ENCODE data around the gene TEAD1.

Gene TEAD1

DNA sequence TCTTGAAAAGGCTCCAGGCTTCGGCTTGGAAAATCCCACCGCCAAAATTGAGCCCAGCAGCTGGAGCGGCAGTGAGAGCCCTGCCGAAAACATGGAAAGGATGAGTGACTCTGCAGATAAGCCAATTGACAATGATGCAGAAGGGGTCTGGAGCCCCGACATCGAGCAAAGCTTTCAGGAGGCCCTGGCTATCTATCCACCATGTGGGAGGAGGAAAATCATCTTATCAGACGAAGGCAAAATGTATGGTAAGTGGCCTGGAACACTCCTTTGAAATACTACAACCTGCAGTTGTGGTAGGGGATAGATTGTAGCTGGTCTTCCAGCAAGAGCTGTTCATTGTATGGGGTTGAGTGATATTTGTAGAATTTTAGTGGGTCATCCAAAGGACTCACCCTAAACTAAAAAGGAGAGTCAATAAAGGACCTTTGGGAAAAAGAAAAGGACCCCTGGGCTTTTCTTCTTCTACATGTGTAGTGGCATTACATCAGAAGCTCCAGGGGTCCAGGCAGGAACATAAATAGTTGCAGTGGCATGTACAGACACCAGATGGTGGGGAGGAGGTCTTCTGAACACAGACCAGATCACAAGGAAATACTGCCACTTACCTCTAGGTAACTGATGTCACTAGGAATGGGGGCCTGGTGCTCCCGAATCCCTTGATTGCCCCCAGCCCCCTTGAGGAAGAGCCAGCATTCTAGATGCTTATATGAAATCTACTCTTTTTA lies 90.1 kb downstream of the TEAD1 start:
- DNase-seq (ENCODE audit: low read depth), result no peak

DNA sequence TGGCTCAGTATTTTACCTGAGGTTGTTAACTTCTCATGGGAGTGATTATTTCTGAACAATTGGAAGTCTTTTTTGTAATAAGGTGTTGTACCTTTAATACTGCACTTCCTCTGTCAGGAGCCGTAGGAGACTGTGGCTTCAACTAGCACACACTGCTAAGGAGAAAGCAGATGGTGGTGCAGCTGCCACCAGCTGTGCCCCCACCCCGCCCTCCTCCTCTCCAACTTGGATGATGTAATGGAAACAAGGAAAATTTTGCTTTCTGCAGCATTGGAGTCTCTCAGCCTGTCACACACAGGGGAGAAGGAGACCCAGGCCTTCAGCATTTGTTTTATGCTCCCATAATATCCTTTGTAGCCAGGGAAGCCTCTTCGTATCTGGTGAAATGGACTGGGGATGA lies 91.2 kb downstream of the TEAD1 start:
- no peak for DNase-seq (ENCODE audit: low read depth)

DNA sequence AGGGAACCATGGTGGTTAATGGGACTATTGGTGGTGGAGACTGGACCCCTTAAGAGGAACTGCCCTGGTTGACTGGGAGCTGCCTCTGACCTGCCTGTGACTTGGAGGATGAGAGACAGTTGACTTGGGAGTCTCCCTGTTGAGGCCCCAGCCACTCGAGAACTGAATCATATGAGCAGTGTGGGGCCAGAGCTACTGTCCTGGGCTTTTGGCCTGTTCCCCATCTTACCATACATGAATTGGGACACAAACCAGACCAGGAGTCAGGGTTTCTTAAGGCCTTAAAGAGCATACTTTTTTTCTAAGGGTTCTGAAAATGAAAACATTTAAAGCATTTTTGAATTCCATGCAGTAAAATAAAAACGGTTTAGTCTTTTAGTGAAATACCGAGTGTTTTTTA lies 92.8 kb downstream of the TEAD1 start:
- no peak for DNase-seq (ENCODE audit: low read depth)

DNA sequence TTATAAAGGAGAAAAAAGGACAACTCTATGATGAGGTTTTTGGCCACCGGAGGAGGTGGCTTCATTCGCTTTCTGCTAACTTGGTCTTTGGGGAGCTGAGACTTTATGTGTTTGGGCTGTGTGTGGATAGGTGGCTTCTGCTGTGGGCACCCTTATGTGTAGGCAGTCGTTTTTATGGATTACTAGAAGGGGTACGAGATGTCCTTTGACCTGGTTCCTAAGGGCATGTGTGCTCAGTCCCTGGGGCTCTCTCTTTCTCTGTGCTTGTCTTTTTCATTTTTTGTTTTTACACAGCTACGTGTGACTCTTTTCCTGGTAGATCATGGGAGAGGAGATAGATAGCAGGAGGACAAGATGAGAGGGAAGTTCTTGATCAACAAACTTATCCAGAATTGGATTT lies 93.4 kb downstream of the TEAD1 start:
- no peak for DNase-seq (ENCODE audit: low read depth)

DNA sequence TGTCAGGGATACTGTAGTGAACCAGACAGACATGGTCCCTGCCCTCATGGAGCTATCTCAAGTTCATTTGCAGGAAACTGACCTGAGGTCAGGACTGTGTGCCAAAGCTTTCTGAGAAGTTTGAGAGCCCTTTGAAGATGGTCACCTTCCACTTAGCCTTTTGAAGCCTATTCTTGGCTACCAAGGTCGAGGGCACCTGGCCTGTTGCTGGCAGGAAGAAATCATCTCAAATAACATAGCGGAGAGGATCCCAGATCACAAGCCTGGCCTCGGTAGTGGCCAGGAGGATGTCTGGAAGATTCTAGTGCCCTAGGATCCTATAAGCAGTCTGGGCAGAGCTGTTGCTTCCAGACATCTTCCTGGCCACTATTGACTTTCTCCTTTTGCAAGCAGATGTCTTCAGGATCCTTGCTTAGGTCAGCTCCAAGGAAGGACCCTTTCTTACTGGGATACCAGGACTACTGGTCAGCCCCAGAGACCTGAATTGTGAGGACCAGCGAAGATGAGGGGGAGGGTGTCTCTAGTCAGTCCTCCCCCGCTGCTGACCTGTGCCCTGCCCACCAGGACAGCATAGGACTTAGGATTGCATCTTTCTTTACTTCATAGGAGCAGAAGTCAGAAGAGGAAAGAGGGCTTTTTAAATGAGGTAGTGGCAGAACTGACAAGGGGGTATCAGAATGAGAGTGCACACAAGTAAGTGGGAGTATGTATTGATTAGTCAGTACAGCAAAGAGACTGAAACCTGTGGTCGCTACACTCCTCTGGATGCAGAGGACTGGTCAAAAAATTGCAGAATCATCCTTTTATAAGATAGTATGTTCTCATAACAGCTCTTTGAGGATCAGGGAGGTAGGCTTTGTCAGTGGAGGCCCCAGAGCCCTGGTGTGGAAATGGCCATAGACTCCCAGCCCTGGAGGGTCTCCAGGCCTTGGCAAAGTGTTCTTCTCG lies 94.8 kb downstream of the TEAD1 start:
- DNase-seq (ENCODE audit: low read depth), result no peak

DNA sequence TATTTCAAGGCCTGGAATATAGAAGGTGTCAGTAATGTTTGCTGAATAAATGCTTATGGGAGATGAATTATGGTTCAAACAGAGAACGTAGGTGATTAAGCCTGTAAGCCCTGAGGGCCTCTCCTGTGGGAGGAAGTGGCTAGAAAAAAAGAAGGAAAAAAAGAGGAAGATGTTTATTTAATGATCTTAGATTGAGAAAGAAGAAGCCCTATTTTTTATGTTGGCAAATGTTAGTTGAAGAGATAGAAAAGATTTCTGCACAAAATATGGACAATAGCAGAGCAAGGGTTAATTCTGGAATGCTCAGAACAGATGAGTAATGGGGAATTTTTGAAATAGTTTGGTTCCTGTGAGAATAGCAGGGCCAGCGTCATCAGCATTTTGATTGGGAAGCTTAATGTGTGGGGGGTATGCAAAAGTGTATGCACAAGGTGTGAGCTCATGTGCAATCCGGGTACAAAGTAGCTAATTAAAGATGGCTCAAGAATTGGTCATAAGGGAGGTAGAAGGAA lies 95.7 kb downstream of the TEAD1 start:
- peak; percentile 72 for DNase-seq (ENCODE audit: low read depth)

DNA sequence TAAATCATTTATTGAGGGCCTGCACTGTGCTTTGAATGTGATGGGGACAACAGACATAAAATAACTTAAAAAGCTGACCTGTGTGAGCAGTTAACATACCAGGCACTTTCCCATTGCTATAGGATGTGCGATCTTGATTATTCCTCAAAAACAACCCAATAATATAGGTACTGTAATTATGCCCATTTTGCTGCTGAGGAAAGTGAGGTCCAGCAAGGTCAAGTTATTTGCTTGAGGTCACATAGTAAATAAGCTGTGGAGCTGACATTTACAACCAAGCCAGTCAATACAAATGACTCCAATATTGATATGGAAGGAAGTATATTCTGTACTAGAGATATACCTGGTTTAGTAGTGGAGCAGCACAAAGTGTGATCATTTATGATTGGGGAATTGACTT lies 96.2 kb downstream of the TEAD1 start:
- no peak for DNase-seq (ENCODE audit: low read depth)

DNA sequence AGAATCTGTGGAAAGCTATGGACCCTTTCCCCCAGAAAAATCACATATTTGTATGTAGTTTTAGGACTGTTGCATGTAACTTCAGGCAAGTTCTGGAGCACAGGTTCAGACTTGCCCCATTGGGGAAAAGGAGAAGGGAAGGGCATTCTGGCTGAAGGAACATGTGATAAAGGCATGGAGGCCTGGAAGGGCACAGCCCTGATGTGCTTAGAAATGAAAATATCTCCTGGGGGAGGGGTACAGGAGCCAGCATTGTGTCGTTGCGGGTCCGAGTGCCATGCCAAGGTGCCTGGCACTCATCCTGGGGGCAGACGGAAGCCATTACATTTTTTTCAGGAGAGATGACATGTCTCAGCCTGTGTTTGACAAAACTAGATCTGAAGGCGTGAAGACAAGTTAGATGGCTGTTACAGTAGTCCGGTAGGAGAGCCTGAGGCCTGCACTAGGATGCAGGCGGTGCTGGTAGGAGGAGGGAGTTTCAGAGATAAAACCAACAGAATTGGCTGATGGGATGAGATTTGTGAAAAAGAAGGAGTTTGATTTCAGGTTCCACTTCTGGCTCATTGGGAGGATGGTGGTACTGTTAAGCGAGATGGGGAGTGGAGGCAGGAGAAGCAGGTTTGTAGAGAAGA lies 96.9 kb downstream of the TEAD1 start:
- DNase-seq (ENCODE audit: low read depth), result no peak

DNA sequence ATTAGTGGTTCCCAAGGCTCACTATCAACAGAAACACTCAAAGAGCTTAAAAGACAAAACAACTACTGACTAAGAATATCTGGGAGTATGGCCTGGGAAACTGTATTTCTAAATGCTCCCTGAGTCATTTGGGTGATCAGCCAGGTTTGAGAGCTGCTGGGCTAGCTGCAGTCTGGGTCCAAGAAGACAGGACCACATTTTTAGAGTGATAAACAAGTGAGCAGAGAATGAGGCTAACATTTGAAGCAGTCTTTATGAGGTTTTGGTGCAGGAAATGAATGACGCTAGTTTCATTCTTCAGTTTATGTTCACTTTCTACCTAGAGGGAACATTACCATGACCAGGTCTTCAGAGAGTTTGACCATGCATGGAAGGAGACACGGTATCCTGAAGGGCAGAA lies 97.7 kb downstream of the TEAD1 start:
- DNase-seq (ENCODE audit: low read depth), result peak; percentile 67

DNA sequence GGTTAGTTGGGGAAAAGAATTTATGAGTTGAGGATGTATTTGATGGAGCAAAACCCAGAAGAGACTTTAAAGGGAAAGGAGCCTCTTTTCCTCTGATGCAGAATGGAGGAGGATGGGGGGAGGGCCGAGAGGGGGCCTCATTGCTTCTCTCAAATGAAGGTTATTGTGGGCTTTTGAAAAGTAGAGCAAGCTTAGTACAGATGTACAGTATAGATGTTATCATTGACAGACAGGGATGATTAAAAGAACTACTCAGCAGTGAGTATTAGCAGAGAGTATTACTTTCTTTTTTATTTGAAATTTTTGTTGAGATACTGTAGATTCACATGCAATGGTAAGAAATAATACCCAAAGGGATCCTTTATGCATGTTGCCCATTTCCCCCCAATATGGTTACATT lies 98.1 kb downstream of the TEAD1 start:
- DNase-seq (ENCODE audit: low read depth), result no peak

DNA sequence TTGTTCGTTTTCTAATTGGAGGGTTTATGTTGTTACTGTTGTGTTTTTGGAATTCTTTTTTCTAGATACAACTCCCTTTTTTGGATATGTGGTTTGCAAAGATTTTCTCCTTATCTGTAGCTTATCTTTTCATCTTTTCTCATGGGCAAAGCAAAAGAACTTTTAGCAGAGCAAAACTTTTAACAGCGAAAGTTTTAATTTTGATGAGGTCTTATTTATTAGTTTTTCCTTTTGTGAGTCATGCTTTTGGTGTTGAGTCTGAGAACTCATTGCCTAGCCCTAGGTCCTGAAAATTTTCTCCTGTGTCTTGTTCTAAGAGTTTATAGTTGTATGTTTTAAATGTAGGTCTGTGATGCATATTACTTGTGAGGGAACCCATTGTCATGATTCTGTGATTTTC lies 99.4 kb downstream of the TEAD1 start:
- no peak for DNase-seq (ENCODE audit: low read depth)

DNA sequence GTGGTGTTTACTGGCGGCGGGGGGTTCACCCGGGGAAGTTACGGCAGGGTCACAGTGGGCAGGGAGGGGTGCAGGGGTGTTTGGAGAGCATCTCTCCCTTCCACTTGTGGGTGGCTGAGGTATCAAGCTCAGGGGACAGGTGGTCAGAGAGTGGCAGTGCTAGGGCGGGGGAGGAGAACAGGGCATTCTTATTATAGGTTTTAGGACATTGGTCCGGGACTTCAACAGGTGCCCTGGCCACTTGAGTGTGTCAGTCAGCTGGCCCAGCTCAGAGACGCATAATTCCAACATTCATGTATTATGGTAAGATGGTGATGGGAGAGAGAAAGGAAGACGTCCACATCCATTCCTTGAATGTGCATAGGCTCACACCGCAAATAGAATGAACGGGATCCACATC lies 101.7 kb downstream of the TEAD1 start:
- no peak for DNase-seq (ENCODE audit: low read depth)

DNA sequence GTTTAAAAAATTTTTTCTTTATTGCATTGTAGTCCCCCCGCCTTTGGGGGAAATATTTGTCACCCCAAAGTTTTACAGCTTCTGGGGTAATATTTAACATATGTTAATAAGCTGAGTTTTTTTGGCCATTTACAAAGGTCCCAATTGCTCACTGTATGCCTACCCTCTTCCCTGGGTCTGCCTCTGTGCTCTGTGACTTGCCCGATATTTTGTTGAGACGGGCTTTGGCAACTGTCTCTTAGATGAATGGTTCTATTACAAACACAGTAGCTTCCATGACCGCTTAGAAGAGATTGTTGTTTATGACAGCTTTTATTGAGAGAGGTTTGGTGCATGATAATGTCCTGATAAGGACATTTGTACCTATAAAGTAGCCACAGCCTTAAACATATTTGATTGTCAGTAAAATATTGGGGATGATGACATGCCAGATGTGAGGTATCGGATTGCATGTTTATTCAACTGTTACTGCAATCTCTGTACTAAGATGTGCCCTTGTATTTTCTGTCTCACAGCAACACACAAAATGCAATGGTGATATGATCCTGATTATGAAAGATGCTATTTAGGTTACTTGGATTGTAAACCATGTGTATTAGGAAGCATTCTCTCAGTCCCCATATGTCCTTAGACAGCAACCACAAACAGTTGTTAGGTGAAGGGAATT lies 103.1 kb downstream of the TEAD1 start:
- DNase-seq (ENCODE audit: low read depth), result peak; percentile 57

DNA sequence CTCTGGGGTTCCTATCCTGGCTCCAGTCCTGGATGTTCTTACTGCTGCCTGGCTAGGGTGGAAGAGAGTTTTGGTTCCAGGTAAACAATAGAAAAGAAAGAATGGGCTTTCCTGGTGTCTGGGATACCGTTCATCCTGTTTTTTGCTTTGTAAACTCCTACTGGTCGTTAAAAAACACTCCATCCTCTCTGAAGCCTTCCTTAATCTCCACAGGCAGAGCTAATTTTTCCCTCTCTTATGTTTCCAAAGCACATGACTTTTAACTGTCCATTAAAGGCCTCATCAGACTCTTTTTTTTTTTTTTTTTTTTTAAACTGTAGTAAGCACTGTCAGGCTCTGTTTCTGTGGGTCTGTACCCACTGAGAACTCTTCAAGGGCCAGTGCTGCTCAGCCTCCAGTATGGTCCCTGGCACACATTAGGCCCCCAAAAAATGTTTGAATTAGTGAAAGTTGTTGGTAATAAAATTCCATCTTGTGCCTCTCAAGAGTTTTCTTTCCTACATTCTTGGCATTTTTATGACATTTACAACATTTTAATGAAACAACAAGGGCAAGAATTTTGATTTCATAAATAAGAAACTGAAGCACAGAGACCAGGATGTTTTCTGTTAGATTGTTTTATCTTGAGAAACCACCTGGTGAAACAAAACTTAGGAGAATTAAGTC lies 104.2 kb downstream of the TEAD1 start:
- no peak for DNase-seq (ENCODE audit: low read depth)

DNA sequence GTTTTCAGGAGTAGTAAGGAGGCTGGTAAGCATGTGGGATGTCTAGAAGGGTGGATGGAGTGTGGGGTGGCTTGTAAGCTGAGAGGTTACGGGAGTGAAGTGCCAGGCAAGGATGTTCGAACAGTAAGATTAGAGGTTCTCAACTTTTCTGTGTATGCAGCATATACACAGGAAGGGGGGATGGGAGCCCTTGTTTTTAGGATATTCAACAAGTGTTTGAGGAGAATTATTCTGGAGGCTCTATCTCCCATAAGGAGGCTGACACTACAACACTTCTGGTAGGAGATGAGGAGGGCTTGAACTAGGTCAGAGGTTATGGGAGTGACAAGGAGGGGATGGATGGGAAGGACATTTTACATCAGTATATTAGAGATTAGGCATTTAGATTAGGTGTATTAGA lies 109.5 kb downstream of the TEAD1 start:
- DNase-seq (ENCODE audit: low read depth), result no peak

DNA sequence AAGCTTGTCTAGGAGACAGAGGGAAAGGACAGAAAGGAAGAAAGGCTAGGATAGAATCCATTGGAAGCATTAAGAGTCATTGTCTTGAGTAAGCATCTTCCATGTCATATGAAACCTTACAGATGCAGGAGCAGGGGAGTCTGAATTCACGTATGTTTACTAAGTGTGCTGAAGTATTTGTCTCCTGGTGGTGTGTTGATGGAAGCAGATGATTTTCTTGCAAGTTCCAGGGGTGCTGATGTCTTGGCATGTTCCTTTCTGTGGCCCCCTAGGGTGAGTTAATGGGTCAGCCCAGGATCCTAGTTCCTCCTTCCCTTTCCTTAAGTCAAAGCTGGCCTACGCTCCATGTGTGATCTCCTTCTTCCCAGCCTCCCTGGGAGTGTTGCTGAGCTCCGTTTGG lies 110.2 kb downstream of the TEAD1 start:
- no peak for DNase-seq (ENCODE audit: low read depth)

DNA sequence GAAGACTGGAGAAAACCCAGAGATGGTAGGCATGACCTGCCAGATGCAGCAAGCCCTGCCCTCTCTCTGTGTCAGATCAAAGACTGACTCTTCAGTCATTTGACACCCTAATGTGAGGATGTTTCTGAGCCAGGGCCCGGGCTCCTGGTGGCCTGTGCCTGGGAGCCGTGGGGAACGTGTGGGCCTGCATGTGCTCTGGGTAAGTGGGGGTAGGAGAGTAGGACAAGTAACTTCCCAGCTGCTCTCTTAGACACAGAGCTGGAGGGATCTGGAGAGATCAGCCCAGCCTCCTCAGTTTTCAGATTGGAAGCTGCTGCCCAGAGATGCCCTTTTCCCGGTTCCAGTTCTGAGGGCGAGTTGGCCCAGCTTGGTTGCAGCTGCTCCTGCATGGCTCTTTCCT lies 110.8 kb downstream of the TEAD1 start:
- no peak for DNase-seq (ENCODE audit: low read depth)

DNA sequence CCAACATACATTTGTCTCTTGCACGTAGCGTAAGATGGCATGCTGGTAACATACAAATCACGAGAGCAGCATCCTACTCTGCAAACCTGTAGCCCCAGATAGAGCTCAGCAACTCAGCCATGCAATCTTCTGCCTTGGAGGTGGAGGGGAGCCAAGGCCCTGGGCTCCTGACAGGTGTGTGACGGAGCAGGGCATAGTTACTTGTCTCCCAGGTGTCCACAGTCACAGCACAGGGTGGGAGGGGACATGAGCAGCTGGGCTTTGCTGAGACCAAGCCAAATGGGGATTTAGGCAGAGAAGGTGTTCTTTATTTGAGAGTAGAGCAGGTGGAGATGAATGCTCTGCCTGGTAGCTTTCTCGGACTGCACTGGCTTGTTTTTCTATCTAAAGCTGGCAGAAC lies 111.7 kb downstream of the TEAD1 start:
- DNase-seq (ENCODE audit: low read depth), result no peak

DNA sequence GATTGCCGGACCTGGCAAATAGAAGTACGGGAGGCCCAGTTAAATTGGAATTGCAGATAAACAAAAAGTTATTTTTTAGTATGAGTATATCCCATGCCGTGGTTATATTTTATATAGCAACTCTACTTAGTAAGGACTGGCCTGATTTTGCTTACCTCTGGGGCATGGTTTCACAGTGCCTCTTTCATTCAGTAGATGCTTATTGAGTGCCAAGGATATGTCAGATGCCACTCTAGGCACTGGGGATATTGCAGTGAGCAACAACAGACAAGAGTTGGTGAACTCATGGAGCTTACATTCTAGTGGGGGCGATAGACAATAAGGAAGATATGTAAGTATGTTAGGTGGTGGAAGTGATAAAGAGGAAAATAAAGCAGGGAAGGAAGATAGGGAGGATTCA lies 112.2 kb downstream of the TEAD1 start:
- DNase-seq (ENCODE audit: low read depth), result no peak

DNA sequence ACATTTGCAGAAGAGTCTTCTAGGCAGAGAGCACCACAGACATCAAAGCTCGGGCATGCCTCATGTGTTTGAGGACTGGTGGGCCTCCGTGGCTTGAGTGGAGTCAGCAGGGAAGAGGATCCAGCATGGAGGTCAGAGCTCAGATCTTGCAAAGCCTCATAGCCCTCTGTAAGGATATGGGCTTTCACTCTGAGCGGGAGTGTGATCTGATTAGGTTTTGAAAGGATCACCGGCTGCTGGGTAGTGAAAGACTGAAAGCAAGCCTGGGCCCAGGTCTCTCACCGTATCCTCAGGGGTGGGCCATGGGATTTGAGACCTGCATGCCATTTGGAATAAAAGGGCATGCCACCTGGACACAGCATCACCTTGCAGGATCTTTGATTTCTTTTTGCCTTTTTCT lies 112.7 kb downstream of the TEAD1 start:
- no peak for DNase-seq (ENCODE audit: low read depth)

DNA sequence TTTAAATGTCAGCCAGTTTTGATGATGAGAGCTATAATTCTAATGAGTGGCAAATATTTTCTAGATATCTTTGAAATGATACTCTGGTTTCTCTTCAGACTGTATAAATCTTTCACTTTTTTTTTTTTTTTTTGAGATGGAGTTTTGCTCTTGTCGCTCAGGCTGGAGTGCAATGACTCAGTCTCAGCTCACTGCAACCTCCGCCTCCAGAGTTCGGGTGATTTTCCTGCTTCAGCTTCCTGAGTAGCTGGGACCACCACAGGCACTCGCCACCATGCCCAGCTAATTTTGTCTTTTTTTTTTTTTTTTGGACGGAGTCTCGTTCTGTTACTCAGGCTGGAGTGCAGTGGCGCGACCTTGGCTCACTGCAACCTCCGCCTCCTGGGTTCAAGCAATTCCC lies 113.6 kb downstream of the TEAD1 start:
- DNase-seq (ENCODE audit: low read depth), result no peak

DNA sequence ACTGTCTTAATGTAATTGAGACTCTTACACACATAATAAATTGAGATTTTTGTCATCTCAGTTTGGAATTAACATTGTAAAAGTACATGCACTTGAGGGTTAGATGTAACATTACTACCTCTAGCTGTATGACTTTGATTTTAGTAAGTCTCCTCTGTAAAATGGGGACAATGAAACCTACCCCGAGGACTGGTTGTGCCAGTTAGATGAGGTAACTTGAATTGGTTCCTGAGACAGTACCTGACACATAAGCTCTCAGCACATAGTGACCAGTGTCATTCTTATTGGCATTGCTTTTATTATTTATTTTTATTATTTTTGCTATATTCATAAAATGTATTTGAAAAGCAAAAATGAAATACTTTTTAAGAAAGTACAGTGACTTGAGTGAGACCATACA lies 114.8 kb downstream of the TEAD1 start:
- DNase-seq (ENCODE audit: low read depth), result no peak

Measured in GM04503 (cell line).